SK-N-MC (cell line): ENCODE data around the gene CTDSPL2.

Source experiments
- DNase-seq: peaks from one replicate; pipeline ENCODE4 v3.0.0-alpha.2; 2011; ENCODE audit warnings: low read depth, low spot score
- H3K27ac ChIP-seq: fragments of 200-600 bp; sonication (generic); 2 replicates; pipeline ENCODE4 v1.5.1; 2016; ENCODE audit warnings: mixed run types
- H3K36me3 ChIP-seq: fragments of 200-600 bp; sonication (generic); 2 replicates; pipeline ENCODE4 v1.6.1; 2017; ENCODE audit warnings: antibody characterized with exemption, low read length, mixed read lengths; ENCODE audit not compliant: insufficient read depth
- H3K4me3 ChIP-seq: fragments of 200-600 bp; sonication (generic); 2 replicates; pipeline ENCODE4 v1.5.1; 2016
- H3K9ac ChIP-seq: fragments of 200-600 bp; sonication (generic); 2 replicates; pipeline ENCODE4 v1.8.0; 2017; ENCODE audit warnings: mixed run types, mixed read lengths; ENCODE audit not compliant: insufficient read length
- H3K9me3 ChIP-seq: fragments of 200-600 bp; sonication (generic); 2 replicates; pipeline ENCODE4 v1.6.1; 2017; ENCODE audit warnings: low read depth, mild to moderate bottlenecking, antibody characterized with exemption, low read length, moderate library complexity, mixed read lengths
- EZH2 ChIP-seq: fragments of 200-600 bp; sonication (generic); IDR thresholded peaks from one replicate; pipeline ENCODE4 v1.6.1; 2017; ENCODE audit warnings: antibody characterized with exemption
- FOXP2 ChIP-seq: optimal IDR thresholded peaks from 2 replicates; pipeline ENCODE3; 2011; ENCODE audit warnings: mild to moderate bottlenecking, moderate library complexity; ENCODE audit not compliant: insufficient read depth; ENCODE audit errors: extremely low read length, control extremely low read depth
- POLR2AphosphoS5 ChIP-seq: IDR thresholded peaks from 2 replicates; pipeline ENCODE4 v1.6.1; 2012; ENCODE audit warnings: mild to moderate bottlenecking, low read depth, low read length, borderline replicate concordance

Gene CTDSPL2

DNA sequence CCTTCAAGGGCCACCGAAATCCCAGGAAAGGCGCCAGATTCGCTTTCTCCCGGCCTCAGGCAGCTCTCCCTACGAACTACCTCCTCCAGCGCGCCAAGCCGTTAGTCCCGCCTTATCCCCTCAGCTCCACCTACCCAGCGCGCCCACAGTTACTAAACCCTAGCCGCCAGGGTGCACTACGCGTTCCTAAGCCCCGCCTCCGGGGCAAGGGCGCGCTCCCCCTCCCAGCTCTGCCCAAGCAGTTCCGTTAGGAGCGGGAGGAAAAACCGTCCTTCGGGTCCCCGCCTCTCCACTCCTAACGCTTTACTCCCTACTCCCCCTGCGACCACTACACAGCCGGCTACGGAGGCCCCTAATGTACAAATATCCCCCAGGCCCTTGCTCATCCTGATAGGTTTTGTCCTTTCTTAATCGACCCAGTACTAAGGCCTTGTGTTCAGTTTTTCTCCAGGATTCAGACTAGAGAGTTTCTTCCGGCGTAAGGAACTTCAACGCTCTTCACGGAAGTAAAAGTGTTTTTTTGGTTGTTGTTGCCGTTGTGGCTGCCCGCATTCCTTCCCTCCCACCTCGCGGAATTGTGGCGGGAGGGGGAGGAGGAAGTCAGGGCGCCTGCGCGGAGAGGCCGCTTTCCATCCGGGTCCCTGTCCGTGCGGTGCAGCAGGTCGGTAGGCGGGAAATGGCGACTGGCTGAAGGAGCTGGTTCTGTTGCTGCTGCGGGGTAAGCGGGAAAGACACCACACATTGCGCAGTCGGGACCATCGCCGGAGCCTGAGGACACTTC, at the start of gene CTDSPL2:
CTDSPL2 (plus strand) TSS at position 655 of the 781 bp plus-strand sequence. CDS start 31,386 bp downstream, outside the sequence.
- TF ChIP-seq POLR2AphosphoS5 (peak; percentile 74), FOXP2 (no peak)
- peak within 1 kb of the TSS; percentile 96 for H3K9ac ChIP-seq
- peaks cover 12% of the 10 kb centered on the region for H3K36me3 ChIP-seq
- peak within 1 kb of the TSS; percentile 95 for H3K4me3 ChIP-seq
- H3K27ac ChIP-seq, result peak within 1 kb of the TSS; percentile 99
- peak; percentile 96 for DNase-seq
- H3K9me3 ChIP-seq, result no peaks in the 10 kb centered on the region

DNA sequence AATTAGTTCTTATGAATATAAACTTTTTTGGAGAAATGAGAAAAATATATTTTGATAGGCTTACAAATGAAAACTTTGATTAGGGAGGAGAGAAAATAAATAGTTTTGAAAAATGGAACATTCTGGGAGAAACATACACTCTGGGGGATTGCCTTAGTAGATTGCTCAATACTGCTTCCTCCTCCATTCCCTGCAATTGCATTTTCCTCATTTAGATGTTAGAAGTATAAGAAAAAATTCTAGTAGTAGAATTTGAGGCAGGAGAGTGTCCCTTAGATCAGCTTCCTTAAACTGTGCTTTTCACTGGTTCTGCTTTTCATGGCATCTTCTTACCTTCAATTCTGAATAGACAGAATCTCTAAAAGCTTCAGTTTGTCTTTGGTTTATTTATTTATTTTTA, 46.2 kb upstream of the CTDSPL2 start:
- no peak overlapping the region for H3K9ac ChIP-seq
- H3K9me3 ChIP-seq, result no peaks in the 10 kb centered on the region
- peak; percentile 22 for DNase-seq
- no peak overlapping the region for H3K4me3 ChIP-seq
- H3K27ac ChIP-seq, result peak overlapping the region; percentile 37; the same call in 1 of the 2 replicates
- H3K36me3 ChIP-seq, result no peaks in the 10 kb centered on the region
- no peak for TF ChIP-seq POLR2AphosphoS5

DNA sequence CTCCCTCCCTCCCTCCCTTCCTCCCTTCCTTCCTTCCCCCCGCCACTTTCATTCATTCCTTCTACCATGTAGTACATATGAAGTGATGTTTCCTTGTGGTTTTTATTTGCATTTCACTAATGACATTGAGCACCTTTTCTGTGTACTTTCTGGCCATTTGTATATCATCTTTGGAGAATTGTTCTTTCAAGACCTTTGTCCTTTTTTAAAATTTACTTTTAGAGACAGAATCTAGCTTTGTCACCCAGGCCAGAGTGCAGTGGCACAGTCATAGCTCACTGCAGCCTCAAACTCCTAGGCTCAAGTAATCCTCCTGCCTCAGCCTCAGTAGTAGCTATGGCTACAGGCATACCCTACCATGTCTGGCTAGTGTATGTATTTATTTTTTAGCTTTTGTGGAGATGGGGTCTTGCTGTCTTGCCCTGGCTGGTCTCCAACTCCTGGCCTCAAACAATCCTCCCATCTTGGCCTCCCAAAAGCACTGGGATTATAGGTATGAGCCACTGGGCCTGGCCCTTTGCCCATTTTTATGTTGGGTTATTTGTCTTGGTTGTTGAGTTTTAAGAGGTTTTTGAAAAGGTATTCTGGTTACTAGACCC, 42.0 kb upstream of the CTDSPL2 start:
- H3K27ac ChIP-seq, result peak overlapping the region; percentile 87

DNA sequence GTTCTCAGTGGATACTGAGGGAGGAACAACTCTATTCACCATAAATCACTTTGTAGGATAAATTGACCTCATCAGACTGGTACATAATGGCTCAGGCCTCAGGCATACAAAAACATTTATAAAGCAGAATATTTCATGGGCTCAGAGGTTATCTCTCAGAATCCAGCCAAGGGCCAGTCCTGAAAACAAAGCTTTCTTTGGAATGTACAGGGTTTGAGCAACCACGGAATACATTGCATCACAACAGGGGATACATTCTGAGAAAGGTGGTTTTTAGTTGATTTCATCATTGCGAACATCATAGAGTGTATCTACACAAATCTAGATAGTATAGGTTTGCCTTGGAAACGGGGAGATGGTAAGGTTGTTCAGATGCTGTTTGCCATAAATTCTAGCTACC, 33.4 kb upstream of the CTDSPL2 start:
- TF ChIP-seq POLR2AphosphoS5, result no peak
- no peak for TF ChIP-seq EZH2
- TF ChIP-seq FOXP2, result no peak
- no peaks in the 10 kb centered on the region for H3K9me3 ChIP-seq
- H3K27ac ChIP-seq, result no peak overlapping the region
- no peak overlapping the region for H3K9ac ChIP-seq
- DNase-seq, result no peak
- no peaks in the 10 kb centered on the region for H3K36me3 ChIP-seq
- H3K4me3 ChIP-seq, result no peak overlapping the region

More for the DNA sequence above, 42.0 kb upstream of the CTDSPL2 start:
- Histone ChIP-seq H3K36me3 (no peaks in the 10 kb centered on the region), H3K4me3 (peak overlapping the region; percentile 33; the same call in 1 of the 2 replicates), H3K9me3 (no peaks in the 10 kb centered on the region), H3K9ac (no peak overlapping the region)
- no peak for DNase-seq
- TF ChIP-seq FOXP2 (no peak), POLR2AphosphoS5 (no peak), EZH2 (no peak)

DNA sequence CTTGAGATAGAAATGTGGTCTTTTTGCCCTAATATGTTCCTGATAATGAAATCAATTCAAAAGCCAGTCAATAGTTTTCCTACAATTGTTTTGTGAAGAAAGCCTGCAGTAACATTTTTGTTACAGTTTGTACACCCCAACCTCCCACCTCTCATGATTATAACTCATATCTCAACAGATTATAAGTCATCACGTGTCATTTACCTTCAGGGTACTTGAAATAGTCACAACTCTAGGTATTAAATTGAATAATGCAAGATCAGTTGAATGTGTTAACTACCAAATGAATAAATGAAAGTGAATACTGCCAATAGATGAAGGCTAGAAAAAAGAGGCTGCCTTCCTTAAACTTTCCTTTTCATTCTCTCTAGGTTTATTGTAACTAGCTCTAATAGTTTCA, 32.9 kb upstream of the CTDSPL2 start:
- Histone ChIP-seq H3K9me3 (no peaks in the 10 kb centered on the region), H3K36me3 (no peaks in the 10 kb centered on the region), H3K4me3 (no peak overlapping the region), H3K9ac (no peak overlapping the region), H3K27ac (0 out of 2 replicates have a peak overlapping the region, but pooled peaks have one; percentile 34)
- TF ChIP-seq FOXP2 (no peak), POLR2AphosphoS5 (no peak), EZH2 (no peak)
- DNase-seq, result no peak

DNA sequence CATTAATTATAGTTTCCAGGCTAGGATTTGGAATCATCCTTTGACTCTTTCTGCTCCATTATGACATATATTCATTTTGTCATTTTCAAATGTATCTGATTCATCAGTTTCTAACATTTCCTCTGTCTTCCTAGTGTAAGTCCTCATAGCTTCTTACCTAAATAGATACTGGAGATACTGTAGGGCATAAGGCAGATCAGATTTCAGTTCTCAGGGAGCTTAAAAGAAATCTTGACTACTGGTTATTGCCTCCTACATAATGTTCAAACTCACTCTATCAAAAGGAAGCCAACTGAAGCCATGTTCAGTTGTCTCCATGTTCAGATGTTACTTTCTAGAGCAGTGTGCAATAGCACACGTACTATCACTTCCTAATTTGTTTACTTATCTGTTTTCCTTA, 29.6 kb upstream of the CTDSPL2 start:
- H3K4me3 ChIP-seq, result no peak overlapping the region
- TF ChIP-seq EZH2 (no peak), POLR2AphosphoS5 (no peak), FOXP2 (no peak)

DNA sequence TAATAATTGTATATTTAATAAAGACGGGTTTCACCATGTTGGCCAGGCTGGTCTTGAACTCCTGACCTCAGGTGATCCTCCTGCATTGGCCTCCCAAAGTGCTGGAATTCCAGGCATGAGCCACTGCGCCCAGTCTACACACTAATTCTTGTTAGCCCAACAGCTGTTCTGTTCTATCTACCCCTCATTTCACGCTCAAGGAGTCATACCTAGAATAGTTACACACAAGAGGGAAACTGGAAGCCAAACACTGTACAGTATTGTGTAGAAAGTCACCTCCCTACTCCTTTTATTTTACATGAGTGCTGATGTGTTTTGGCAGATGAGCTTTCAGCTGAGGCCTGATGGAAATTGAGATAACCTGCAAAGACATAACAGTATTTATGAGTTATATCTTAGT, 13.4 kb upstream of the CTDSPL2 start:
- TF ChIP-seq EZH2, result no peak
- TF ChIP-seq POLR2AphosphoS5, result no peak
- no peak for TF ChIP-seq FOXP2
- no peak for DNase-seq
- Histone ChIP-seq H3K9ac (no peak overlapping the region), H3K4me3 (no peak overlapping the region), H3K9me3 (no peaks in the 10 kb centered on the region), H3K27ac (no peak overlapping the region), H3K36me3 (no peaks in the 10 kb centered on the region)

More for the DNA sequence above, 29.6 kb upstream of the CTDSPL2 start:
- DNase-seq, result no peak
- Histone ChIP-seq H3K9me3 (no peaks in the 10 kb centered on the region), H3K27ac (no peak overlapping the region), H3K36me3 (no peaks in the 10 kb centered on the region), H3K9ac (no peak overlapping the region)

DNA sequence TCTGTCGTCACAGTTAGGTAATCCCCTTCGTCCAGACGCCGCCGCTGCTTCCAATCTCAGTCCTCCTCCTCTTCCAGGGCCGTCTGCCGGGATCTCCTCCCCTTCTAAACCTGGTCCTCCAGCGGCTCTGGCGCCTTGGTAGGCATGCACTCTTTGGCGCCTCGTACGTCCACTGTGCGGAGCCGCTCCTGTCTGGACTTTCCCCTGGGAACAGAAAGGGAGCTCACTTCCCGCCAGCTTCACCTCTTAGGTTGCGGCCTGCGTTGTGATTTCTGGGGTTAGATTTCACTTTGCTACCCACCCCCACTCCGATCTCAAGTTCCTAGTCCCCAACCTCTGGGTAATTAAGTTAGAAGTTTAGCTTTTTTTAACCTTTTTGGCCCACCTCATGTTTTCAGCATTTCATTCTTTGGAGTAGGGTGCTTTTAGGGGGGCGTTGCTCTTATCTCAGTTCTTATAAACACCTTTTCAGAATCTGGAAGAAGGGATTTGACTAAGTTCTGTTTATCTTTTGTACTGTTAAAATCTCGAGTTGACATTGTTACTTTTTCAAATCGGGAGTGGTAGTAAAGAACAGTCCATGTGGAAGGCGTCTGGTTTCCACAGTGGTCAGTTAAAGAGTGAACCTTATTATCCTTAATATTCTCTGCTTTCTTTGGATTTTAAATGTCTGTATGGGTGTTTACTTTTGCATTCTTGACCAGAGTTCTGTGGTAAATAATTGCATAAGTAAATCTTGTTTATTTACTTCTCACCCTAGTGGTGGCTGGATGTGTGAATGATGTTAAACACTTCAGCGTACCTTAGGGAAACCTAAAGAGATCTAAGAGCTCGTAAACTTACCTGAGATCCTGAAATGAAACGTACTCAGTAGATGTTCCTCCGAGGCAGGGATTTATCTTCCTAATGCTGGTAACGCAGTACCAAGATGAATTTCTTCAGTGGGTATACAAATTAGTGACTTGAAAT, 611 bp downstream of the CTDSPL2 start:
- H3K27ac ChIP-seq, result peak overlapping the region; percentile 99

More for the DNA sequence above, 611 bp downstream of the CTDSPL2 start:
- Histone ChIP-seq H3K4me3 (peak overlapping the region; percentile 95), H3K36me3 (peaks cover 20% of the 10 kb centered on the region), H3K9me3 (no peaks in the 10 kb centered on the region), H3K9ac (peak overlapping the region; percentile 96)
- TF ChIP-seq EZH2, result no peak
- no peak for DNase-seq
